ENCODE results near the gene C5orf15. TPM values are rescaled to one million over a fixed set of nuclear protein-coding genes. Genes with fewer than 3 reads are reported as not detected.

Gene C5orf15
- total RNA-seq, 1 experiment from 2014 or later = 63.2 TPM

- Histone ChIP-seq H3K36me3 (ENCODE audit: control insufficient read depth, insufficient read depth, low read length) (no peaks in the 10 kb centered on the region), H3K27me3 (ENCODE audit: control insufficient read depth, insufficient read depth, low read length) (peaks cover 6% of the 10 kb centered on the region; the same call in 1 of the 2 replicates), H3K4me1 (ENCODE audit: control insufficient read depth, insufficient read depth, low read length) (no peaks in the 10 kb centered on the region), H3K4me3 (ENCODE audit: low read depth in 2 of 2, low read length in 2 of 2) (no peak overlapping the region), H3K27ac (ENCODE audit: low read length) (no peak overlapping the region), H3K9me3 (ENCODE audit: control insufficient read depth, insufficient read depth, low read depth, low read length) (no peaks in the 10 kb centered on the region)
- no TSS peak for BruUV-seq (replicated peaks)
- TF ChIP-seq POLR2AphosphoS5 (IDR thresholded peaks at IDR 0.05; ENCODE audit: low read depth, low read length) (no peak), REST (IDR thresholded peaks at IDR 0.05; ENCODE audit: insufficient read depth in 1 of 2, low read depth in 2 of 2, low read length in 1 of 2) (no peak), TCF7L2 (IDR thresholded peaks at IDR 0.05; ENCODE audit: low read depth, low read length) (no peak), SIN3A (IDR thresholded peaks at IDR 0.05; ENCODE audit: borderline replicate concordance, insufficient read depth, low read depth, low read length) (no peak)
- POLR2A ChIA-PET = no interaction called here
- CTCF ChIA-PET = no interaction called here
- DNase-seq (ENCODE audit: low read depth, low spot score) = no peak
- intact Hi-C loops (cut with micrococcal nuclease; ENCODE audit: unreplicated experiment) (no loop called here), in situ Hi-C loops (cut with HindIII; ENCODE audit: low pct_unique_long_range_greater_than_20kb, low sequenced_read_pairs) (no loop called here)
- ATAC-seq = no peak
Observed at GRCh38 chr5:133919148-133920136, 49.0 kb downstream of the C5orf15 start.

GRCh38 chr5:133918731-133919130 is 49.7 kb downstream of the C5orf15 start:
- TF ChIP-seq POLR2AphosphoS5 (IDR thresholded peaks at IDR 0.05; ENCODE audit: low read depth, low read length) (no peak), REST (IDR thresholded peaks at IDR 0.05; ENCODE audit: insufficient read depth in 1 of 2, low read depth in 2 of 2, low read length in 1 of 2) (no peak), SIN3A (IDR thresholded peaks at IDR 0.05; ENCODE audit: borderline replicate concordance, insufficient read depth, low read depth, low read length) (no peak), TCF7L2 (IDR thresholded peaks at IDR 0.05; ENCODE audit: low read depth, low read length) (no peak)
- POLR2A ChIA-PET = no interaction called here
- ATAC-seq (no peak), DNase-seq (ENCODE audit: low read depth, low spot score) (no peak)
- intact Hi-C loops (cut with micrococcal nuclease; ENCODE audit: unreplicated experiment) = no loop called here
- no peaks in the 10 kb centered on the region for H3K36me3 ChIP-seq (ENCODE audit: control insufficient read depth, insufficient read depth, low read length)
- in situ Hi-C loops (cut with HindIII; ENCODE audit: low pct_unique_long_range_greater_than_20kb, low sequenced_read_pairs) = no loop called here
- peaks cover 2% of the 10 kb centered on the region; the same call in 1 of the 2 replicates for H3K27me3 ChIP-seq (ENCODE audit: control insufficient read depth, insufficient read depth, low read length)
- H3K27ac ChIP-seq (ENCODE audit: low read length) = no peak overlapping the region
- BruUV-seq (replicated peaks) = no TSS peak
- CTCF ChIA-PET = no interaction called here
- no peak overlapping the region for H3K4me3 ChIP-seq (ENCODE audit: low read depth in 2 of 2, low read length in 2 of 2)
- H3K9me3 ChIP-seq (ENCODE audit: control insufficient read depth, insufficient read depth, low read depth, low read length) = no peaks in the 10 kb centered on the region
- no peaks in the 10 kb centered on the region for H3K4me1 ChIP-seq (ENCODE audit: control insufficient read depth, insufficient read depth, low read length)
